Trophoblast cell (in vitro differentiated cells and primary cell): ENCODE results near the gene QRFP.

Experiments used
- DNase-seq, 2 donors: peaks; one replicate each; pipeline ENCODE4 v3.0.0-alpha.2; 2016
- H2AFZ ChIP-seq: 2 replicates; pipeline ENCODE4 v1.6.1; 2013; ENCODE audit warnings: low read length, moderate library complexity, mild to moderate bottlenecking; ENCODE audit not compliant: insufficient read depth, poor library complexity
- H2AK5ac ChIP-seq: 2 replicates; pipeline ENCODE4 v1.6.1; 2013; ENCODE audit warnings: mild to moderate bottlenecking, low read length
- H2BK120ac ChIP-seq: 2 replicates; pipeline ENCODE4 v1.6.1; 2013; ENCODE audit warnings: low read length, mild to moderate bottlenecking, moderate library complexity; ENCODE audit not compliant: insufficient read depth, poor library complexity
- H2BK12ac ChIP-seq: 2 replicates; pipeline ENCODE4 v1.6.1; 2013; ENCODE audit warnings: mild to moderate bottlenecking, low read length, moderate library complexity
- H2BK5ac ChIP-seq: 2 replicates; pipeline ENCODE4 v1.6.1; 2013; ENCODE audit warnings: low read length, low read depth, moderate library complexity, mild to moderate bottlenecking; ENCODE audit not compliant: poor library complexity
- H3K14ac ChIP-seq: 2 replicates; pipeline ENCODE4 v1.6.1; 2013; ENCODE audit warnings: mild to moderate bottlenecking, low read length
- H3K18ac ChIP-seq: 2 replicates; pipeline ENCODE4 v1.6.1; 2013; ENCODE audit warnings: mild to moderate bottlenecking, low read length
- H3K23ac ChIP-seq: 2 replicates; pipeline ENCODE4 v1.6.1; 2013; ENCODE audit warnings: low read length
- H3K27ac ChIP-seq: 2 replicates; pipeline ENCODE4 v1.5.1; 2013; ENCODE audit warnings: low read depth, mild to moderate bottlenecking, inconsistent platforms, low read length, moderate library complexity
- H3K27me3 ChIP-seq: 2 replicates; pipeline ENCODE4 v1.6.1; 2013; ENCODE audit warnings: inconsistent platforms, mild to moderate bottlenecking, low read length, moderate library complexity; ENCODE audit not compliant: insufficient read depth
- H3K36me3 ChIP-seq, 2 experiments: 1 replicate in 1 of 2; 2 replicates in 1 of 2; pipeline ENCODE4 v1.6.1; 2013; ENCODE audit warnings: low read length in 2 of 2, mild to moderate bottlenecking in 2 of 2, moderate library complexity in 1 of 2; ENCODE audit not compliant: insufficient read depth in 2 of 2, control insufficient read depth in 1 of 2
- H3K4ac ChIP-seq: 2 replicates; pipeline ENCODE4 v1.6.1; 2013; ENCODE audit warnings: low read depth, mild to moderate bottlenecking, low read length, moderate library complexity
- H3K4me1 ChIP-seq, 2 experiments: 1 replicate in 1 of 2; 2 replicates in 1 of 2; pipeline ENCODE4 v1.6.1; 2013; ENCODE audit warnings: low read length in 2 of 2, mild to moderate bottlenecking in 2 of 2, moderate library complexity in 1 of 2; ENCODE audit not compliant: insufficient read depth in 2 of 2, control insufficient read depth in 1 of 2
- H3K4me2 ChIP-seq: 2 replicates; pipeline ENCODE4 v1.6.1; 2013; ENCODE audit warnings: inconsistent platforms, mild to moderate bottlenecking, low read length, moderate library complexity
- H3K4me3 ChIP-seq: 2 replicates; pipeline ENCODE4 v1.5.1; 2013; ENCODE audit warnings: mild to moderate bottlenecking, low read depth, low read length, inconsistent platforms
- H3K79me1 ChIP-seq: one replicate; pipeline ENCODE4 v1.6.1; 2013; ENCODE audit warnings: low read length
- H3K79me2 ChIP-seq: 2 replicates; pipeline ENCODE4 v1.6.1; 2013; ENCODE audit warnings: low read length, mild to moderate bottlenecking; ENCODE audit not compliant: control insufficient read depth, insufficient read depth, poor library complexity
- H3K9ac ChIP-seq: 2 replicates; pipeline ENCODE4 v1.6.1; 2013; ENCODE audit warnings: mild to moderate bottlenecking, low read length
- H3K9me3 ChIP-seq: 2 replicates; pipeline ENCODE4 v1.6.1; 2013; ENCODE audit warnings: low read depth, mild to moderate bottlenecking, control low read depth, inconsistent platforms, low read length; ENCODE audit not compliant: insufficient read depth
- H4K12ac ChIP-seq: 2 replicates; pipeline ENCODE4 v1.6.1; 2013; ENCODE audit warnings: low read depth, mild to moderate bottlenecking, low read length, moderate library complexity
- H4K8ac ChIP-seq: 2 replicates; pipeline ENCODE4 v1.6.1; 2013; ENCODE audit warnings: low read depth, mild to moderate bottlenecking, low read length, moderate library complexity
- H4K91ac ChIP-seq: one replicate; pipeline ENCODE4 v1.6.1; 2013; ENCODE audit warnings: low read depth, mild to moderate bottlenecking, low read length, moderate library complexity
- WGBS: extraction: QIAGEN DNeasy Blood & Tissue Kit; methylation state at CpG from one replicate; pipeline ENCODE4 v1.1.7; 2013; ENCODE audit warnings: missing lambda C conversion rate; ENCODE audit not compliant: insufficient read length, insufficient coverage; ENCODE audit errors: extremely low coverage; 5-methylcytosine and 5-hydroxymethylcytosine counted together

QRFP gene

DNA sequence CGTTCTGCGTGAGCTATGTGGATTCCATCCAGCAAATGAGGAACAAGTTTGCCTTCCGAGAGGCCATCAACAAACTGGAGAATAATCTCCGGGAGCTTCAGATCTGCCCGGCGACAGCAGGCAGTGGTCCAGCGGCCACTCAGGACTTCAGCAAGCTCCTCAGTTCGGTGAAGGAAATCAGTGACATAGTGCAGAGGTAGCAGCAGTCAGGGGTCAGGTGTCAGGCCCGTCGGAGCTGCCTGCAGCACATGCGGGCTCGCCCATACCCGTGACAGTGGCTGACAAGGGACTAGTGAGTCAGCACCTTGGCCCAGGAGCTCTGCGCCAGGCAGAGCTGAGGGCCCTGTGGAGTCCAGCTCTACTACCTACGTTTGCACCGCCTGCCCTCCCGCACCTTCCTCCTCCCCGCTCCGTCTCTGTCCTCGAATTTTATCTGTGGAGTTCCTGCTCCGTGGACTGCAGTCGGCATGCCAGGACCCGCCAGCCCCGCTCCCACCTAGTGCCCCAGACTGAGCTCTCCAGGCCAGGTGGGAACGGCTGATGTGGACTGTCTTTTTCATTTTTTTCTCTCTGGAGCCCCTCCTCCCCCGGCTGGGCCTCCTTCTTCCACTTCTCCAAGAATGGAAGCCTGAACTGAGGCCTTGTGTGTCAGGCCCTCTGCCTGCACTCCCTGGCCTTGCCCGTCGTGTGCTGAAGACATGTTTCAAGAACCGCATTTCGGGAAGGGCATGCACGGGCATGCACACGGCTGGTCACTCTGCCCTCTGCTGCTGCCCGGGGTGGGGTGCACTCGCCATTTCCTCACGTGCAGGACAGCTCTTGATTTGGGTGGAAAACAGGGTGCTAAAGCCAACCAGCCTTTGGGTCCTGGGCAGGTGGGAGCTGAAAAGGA lies 10.9 kb downstream of the QRFP start:
- Histone ChIP-seq H3K27ac (peak overlapping the region; percentile 48), H3K14ac (peak overlapping the region; percentile 12), H4K91ac (peak overlapping the region; percentile 74), H3K36me3 (peaks cover 63 to 79% of the 10 kb centered on the region in 2 experiments), H2BK120ac (peak overlapping the region; percentile 49), H2AK5ac (no peak overlapping the region), H3K9ac (no peak overlapping the region), H3K18ac (peak overlapping the region; percentile 23), H3K79me1 (peaks cover 21% of the 10 kb centered on the region), H2AFZ (no peak overlapping the region), H4K12ac (no peak overlapping the region), H2BK5ac (peak overlapping the region; percentile 52), H3K4me3 (no peak overlapping the region), H2BK12ac (peak overlapping the region; percentile 29), H3K23ac (no peak overlapping the region), H3K4ac (no peak overlapping the region), H3K4me2 (no peak overlapping the region), H3K9me3 (peaks cover 7% of the 10 kb centered on the region), H3K27me3 (no peaks in the 10 kb centered on the region), H3K4me1 (peaks cover 16 to 17% of the 10 kb centered on the region in 2 experiments), H4K8ac (peak overlapping the region; percentile 10), H3K79me2 (peaks cover 2% of the 10 kb centered on the region)
- WGBS, result no CpG with 5 or more reads among the region's 35 CpGs
- peak; percentile 89 to 93 for DNase-seq

DNA sequence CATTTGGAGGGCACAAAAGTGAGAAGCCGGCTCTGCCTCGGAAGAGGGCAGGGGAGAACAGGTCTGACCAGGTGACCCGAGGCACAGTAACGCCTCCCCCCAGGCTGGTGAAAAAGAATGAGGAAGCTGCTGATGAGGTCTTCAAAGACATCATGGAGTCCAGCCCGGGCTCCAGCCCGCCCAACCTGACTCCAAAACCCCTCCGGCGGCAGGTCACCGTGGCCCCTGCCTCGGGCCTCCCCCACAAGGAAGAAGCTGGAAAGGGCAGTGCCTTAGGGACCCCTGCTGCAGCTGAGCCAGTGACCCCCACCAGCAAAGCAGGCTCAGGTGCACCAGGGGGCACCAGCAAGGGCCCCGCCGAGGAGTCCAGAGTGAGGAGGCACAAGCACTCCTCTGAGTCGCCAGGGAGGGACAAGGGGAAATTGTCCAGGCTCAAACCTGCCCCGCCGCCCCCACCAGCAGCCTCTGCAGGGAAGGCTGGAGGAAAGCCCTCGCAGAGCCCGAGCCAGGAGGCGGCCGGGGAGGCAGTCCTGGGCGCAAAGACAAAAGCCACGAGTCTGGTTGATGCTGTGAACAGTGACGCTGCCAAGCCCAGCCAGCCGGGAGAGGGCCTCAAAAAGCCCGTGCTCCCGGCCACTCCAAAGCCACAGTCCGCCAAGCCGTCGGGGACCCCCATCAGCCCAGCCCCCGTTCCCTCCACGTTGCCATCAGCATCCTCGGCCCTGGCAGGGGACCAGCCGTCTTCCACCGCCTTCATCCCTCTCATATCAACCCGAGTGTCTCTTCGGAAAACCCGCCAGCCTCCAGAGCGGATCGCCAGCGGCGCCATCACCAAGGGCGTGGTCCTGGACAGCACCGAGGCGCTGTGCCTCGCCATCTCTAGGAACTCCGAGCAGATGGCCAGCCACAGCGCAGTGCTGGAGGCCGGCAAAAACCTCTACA lies 11.8 kb downstream of the QRFP start:
- Histone ChIP-seq H3K4ac (no peak overlapping the region), H3K9ac (no peak overlapping the region), H3K23ac (no peak overlapping the region), H3K79me2 (peaks cover 2% of the 10 kb centered on the region), H3K4me2 (no peak overlapping the region), H2AFZ (no peak overlapping the region), H4K8ac (peak overlapping the region; percentile 10), H3K27ac (peak overlapping the region; percentile 48), H4K12ac (peak overlapping the region; percentile 35), H3K18ac (peak overlapping the region; percentile 9), H3K9me3 (peaks cover 8% of the 10 kb centered on the region), H2AK5ac (peak overlapping the region; percentile 3), H2BK5ac (peak overlapping the region; percentile 52), H2BK12ac (peak overlapping the region; percentile 29), H3K36me3 (peaks cover 66 to 82% of the 10 kb centered on the region in 2 experiments), H3K4me3 (no peak overlapping the region), H3K4me1 (peaks cover 16 to 17% of the 10 kb centered on the region in 2 experiments), H4K91ac (peak overlapping the region; percentile 74), H3K14ac (peak overlapping the region; percentile 50), H3K27me3 (no peaks in the 10 kb centered on the region), H3K79me1 (peaks cover 21% of the 10 kb centered on the region), H2BK120ac (peak overlapping the region; percentile 49)
- WGBS, result no CpG with 5 or more reads among the region's 47 CpGs
- DNase-seq, result peak; percentile 43 to 72

- Histone ChIP-seq H3K23ac (no peak overlapping the region), H2AFZ (no peak overlapping the region), H3K9ac (no peak overlapping the region), H3K27me3 (no peaks in the 10 kb centered on the region), H3K9me3 (peaks cover 8% of the 10 kb centered on the region), H4K91ac (peak overlapping the region; percentile 60), H3K4me3 (no peak overlapping the region), H3K4ac (peak overlapping the region; percentile 4), H3K79me1 (peaks cover 21% of the 10 kb centered on the region), H3K79me2 (peaks cover 2% of the 10 kb centered on the region), H2BK120ac (peak overlapping the region; percentile 65), H3K36me3 (peaks cover 65 to 85% of the 10 kb centered on the region in 2 experiments), H3K18ac (peak overlapping the region; percentile 5), H3K27ac (peak overlapping the region; percentile 39), H3K14ac (peak overlapping the region; percentile 50), H2BK12ac (peak overlapping the region; percentile 13), H4K8ac (peak overlapping the region; percentile 30), H4K12ac (no peak overlapping the region), H3K4me2 (no peak overlapping the region), H2BK5ac (peak overlapping the region; percentile 64), H3K4me1 (peaks cover 16 to 17% of the 10 kb centered on the region in 2 experiments), H2AK5ac (no peak overlapping the region)
- WGBS, result no CpG with 5 or more reads among the region's 25 CpGs
- no peak for DNase-seq
Observed at GRCh38 chr9:130884111-130884531, 12.5 kb downstream of the QRFP start.

DNA sequence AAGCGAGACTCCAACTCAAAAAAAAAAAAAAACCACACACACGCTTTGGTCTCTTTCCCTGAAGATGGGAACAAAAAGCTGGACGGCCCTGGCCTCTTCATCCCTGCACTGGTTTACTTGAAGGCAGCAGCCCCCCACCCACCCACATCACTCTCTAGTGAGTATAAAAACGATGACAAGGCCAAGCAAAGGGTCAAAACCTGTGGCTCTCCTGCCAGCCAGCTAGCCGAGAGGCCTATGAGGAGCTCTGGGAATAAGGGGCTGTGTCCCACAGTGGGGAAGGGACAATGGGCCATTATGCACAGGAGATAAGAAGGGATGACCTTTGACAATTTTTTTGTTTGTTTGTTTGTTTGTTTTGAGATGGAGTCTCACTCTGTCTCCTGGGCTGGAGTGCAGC lies 13.1 kb downstream of the QRFP start:
- Histone ChIP-seq H4K91ac (no peak overlapping the region), H3K79me2 (peaks cover 2% of the 10 kb centered on the region), H3K9ac (no peak overlapping the region), H3K36me3 (peaks cover 63 to 84% of the 10 kb centered on the region in 2 experiments), H3K4ac (no peak overlapping the region), H2BK12ac (no peak overlapping the region), H4K8ac (no peak overlapping the region), H3K4me2 (no peak overlapping the region), H2AK5ac (no peak overlapping the region), H2BK5ac (no peak overlapping the region), H3K27ac (no peak overlapping the region), H3K79me1 (peaks cover 21% of the 10 kb centered on the region), H2AFZ (no peak overlapping the region), H3K4me3 (no peak overlapping the region), H3K9me3 (peaks cover 8% of the 10 kb centered on the region), H3K23ac (no peak overlapping the region), H3K4me1 (peaks cover 16 to 17% of the 10 kb centered on the region in 2 experiments), H4K12ac (no peak overlapping the region), H3K18ac (no peak overlapping the region), H3K27me3 (no peaks in the 10 kb centered on the region), H2BK120ac (no peak overlapping the region), H3K14ac (no peak overlapping the region)
- WGBS, result no CpG with 5 or more reads among the region's 5 CpGs
- DNase-seq, result no peak
